Brain pericyte (primary cell): ENCODE data around the gene C4BPA.

Experiments
- DNase-seq: peaks from one replicate; pipeline ENCODE4 v3.0.0-alpha.2; 2012; ENCODE audit warnings: low read depth, low spot score

The C4BPA gene

DNA sequence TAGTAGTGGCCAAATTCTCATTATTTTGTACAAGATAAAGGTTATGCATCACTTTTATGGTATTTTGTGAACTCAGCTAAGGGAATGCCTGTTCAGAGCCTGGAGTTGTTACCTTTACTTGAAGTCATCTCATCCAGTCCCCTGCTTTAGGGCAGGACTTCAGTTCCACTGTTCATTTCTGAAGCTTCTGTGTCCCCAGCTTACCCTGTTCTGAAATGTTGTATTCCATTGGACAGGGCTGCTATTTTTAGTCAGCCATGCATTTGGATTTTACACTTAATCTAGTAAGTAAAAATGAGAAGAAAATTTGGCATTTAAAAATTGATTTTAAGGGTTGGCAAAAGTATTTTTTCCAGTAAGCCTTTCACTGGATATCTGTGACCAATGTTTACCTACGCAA, 27.0 kb upstream of the C4BPA start:
- no peak for DNase-seq

DNA sequence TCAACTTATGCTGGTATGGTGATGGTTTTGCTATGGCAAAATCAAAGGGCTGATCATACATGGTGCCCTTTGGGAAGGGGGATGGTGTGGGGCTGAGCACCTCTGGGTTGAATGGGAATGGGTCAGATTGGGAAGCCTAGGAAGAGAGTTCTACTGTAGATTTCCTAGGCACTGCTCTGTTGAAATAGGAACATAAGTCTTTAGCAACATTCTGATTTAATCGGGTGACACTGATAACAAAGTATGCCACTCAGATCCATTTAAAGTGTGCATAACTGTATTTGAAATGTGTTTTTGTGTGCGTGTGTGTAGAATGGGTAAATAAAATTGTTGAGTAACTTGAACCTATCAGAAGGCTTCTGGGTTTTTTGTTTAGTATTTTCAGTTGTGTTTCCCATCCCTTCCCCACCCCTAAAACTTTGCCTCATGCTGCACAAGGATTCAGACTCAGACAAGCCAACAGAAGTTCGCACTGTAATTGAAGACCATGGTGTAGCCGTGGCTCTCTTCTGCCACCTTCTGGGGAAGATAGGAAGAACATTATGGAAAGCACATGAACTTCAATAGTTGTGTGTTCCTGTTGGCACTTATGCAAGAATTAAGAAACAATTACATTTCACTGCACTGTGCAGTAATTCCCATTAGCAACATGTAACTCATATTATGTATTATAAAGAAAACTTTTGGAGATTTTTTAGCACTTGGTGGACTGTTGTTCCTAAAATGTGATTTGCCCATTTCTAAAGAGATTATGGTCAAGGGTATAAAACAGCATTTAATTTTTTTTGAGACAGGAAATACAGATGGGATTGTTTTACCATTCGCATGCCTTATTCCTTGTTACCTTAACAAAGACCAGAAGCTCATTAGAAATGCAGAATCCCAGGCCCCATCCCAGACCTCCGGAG, 26.3 kb upstream of the C4BPA start:
- DNase-seq: peak; percentile 36

DNA sequence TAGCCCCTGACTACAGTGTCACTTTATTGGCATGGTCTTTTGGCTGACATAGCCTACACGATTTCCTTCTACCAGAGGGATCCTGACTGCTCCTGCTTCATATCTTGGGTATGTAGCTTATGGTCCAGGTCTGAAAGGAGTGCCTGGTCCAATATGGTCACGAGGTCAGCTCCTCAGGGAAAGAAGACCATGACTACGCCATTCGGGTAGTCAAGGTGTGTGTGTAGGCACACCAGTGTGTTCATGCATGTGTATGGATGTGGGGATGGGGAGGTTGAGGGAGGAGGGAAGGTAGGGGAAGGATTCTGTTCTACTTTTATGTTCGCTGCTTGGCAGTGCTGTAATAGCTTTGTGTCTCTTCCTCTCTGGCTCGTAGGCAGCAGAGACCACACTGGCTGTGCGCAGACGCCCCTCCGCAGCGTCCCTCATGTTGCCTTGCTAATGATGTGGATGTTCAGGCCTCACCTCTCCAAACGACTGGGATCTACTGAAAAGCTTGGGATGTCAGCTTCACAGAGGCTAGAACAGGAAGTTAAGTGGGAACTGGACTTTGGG, 25.4 kb upstream of the C4BPA start:
- no peak for DNase-seq

DNA sequence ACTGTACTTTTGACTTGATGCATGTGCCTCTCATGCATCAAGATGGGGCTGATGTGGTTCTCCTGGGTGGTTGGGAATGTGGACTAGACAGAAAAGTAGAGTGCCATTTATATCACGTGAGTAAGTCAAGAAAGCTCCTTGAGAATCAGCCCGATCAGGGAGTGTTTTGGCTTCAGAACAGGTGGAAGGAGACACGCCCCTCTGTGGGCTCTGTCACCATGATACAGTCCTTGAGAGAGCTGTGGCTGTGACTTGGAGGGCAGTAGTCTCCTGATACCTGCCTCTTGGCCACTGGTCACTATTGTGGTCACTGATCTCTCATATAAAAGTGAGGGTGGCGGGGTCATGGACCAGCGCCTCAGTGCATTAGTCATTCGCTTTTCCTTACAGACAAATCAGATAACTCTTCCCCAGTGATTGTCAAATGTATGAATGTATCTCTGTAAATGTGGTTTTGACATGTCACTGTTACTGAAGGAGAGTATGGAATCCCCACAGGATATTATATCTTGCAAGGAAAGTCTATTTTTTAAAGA, 24.3 kb upstream of the C4BPA start:
- no peak for DNase-seq

DNA sequence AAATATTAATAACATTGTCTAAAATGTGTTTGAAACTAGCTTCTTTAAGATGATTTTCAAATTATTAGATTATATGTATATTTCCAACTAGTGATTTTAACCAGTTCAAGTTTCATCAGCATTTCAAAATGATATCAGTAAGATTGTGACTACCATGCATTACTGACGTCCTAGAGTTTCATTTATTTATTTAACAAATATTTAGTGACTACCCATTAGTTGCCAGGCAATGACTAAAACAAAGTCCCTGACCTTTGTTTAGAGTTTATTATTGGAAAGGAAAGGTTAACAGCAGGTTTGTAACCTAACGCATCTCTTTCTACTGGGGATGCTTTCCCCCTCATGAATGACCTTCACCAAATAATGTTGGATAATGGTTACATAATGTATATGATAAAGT, 22.9 kb upstream of the C4BPA start:
- DNase-seq: no peak

DNA sequence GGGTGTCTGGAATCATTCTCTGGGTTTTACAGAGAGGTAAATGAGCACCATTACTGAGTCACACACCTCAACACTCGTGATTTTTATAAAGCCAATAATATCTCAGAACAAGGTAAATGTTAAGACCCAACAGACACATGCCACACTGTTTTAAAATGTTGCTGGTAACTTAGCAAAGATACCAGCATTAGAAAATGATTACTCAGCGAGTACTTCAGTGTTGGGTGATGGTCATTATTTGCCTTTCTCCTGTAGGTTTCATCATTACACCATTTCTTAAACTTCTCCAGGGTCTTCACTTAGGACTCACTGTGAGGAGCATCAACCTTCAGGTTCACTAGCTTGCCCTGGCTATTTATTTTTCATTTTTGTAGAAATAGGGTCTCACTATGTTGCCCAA, 22.2 kb upstream of the C4BPA start:
- DNase-seq: no peak

DNA sequence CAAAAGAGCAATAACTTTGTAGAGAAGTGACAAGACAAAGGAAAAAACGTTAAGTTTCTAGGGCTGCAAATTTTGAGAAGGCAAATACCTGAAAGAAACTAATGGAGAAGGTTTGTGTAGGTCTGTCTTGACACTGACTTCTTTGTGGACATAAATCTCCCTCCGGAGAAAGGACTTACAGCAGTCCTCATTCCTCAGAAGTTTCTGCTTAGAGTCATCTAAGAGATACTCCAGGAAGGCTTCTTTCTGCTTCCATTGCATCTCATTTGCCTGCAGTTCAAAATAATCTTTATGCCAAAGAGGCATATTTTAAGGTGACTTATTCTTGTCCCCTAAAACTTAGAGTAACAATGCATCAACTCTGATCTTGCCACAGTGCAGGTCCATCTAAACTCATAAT, 19.8 kb upstream of the C4BPA start:
- no peak for DNase-seq

DNA sequence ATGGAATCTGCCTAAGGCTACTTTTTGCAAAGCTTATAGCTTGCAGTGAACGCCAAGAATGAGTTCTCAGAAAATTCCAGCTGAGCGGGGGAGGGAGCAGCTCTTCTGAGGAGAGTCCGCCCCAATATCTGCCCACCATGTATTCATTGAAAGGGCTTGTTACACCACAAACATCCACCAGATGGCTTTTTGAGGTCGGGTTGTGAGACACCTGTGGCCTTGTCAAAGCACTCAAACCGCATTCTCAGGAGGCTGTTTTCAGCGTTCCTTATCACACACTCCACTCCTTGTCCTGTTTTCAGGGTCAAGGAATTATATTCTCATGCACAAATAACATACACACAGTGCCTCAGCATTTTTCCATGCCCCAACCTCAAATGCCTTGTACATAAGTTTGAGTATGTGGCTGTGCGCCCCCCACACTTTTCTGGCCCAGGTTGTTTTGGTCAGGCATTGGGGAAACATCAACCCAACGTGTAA, 19.3 kb upstream of the C4BPA start:
- no peak for DNase-seq

DNA sequence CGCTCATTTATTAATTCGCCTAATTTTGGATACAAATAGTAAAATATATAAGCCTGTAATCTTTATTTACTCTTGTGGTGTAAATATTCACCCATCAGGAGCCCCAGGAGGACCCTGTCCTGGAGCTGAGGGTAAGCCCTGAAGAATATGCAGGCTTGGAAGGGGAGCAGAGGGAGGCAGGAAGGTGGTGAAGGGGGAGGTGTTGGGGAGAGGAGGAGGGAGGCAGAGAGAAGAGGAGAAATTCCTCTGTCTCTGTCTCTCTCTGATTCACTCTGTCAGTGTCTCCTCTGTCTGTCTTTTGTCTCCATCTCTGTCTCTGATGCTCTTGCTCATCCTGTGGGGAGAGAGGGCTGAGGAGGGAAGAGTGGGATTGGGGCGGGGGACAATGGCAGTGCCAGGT, 18.1 kb upstream of the C4BPA start:
- no peak for DNase-seq

DNA sequence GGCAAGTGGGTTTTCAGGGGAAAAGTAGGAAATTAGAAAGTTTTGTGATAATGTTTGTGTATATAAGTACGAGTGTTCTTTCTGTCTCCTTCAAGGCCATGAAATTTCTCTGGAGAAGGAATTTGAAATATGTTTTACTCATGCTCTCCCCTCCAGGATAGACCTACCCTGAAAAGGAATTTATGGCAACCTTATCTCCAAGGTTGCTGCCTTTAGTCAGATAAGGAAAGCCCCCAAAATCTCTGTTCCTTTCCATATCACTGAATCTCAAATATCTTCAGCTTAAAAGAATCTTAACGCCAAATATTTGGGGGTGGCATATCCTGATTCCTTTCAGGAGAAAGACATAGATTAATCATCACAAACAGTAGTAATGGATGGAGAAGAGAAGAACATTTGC, 15.9 kb upstream of the C4BPA start:
- DNase-seq: no peak

DNA sequence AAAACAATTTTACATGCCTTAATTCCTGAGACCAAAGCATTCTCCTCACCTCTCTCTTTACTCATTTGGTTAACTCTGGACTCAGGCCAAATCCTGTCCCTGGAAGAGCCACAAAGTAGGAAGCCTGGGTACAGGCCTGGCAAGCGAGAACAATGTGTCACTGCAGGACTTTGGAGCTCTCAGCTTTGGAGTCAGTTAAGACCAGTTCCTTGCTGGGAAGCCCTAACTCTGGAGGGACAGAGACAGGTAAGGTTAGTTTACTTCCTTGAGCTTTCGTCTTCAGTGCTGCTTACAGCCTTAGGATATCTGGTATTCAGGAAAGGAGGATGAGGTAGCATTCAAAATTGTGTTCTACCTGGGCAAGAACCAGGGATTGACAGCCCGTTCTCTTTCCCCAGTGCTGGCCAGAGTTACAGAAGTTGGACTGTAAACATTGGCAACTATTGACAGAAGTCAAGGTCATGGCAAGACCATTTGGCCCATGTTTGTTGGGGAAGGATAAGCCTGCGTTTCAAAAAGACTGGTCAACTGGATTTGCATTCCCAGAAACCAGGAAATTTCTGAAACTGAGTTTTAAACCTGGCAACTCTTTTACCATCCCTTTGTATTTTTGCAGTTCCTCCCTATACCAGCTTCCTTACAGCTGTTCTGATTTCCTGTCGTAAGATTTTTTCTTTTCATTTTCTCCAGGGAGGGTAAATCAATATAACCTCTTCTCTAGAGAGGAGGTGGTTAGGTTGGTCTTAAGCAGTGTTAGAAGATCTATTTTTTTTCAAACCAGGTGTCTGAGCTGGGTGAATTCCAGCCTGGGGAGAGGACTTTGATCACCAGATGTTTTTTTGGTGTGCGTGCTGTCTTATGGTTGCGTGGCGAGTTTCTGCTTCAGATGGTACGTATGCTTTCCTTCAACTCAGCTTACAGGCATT, 15.1 kb upstream of the C4BPA start, which contains the start of gene C4BPB:
Gene C4BPB (plus strand): TSS at position 160 of the 926 bp plus-strand sequence. CDS start 672 bp downstream, at position 832.
- no peak for DNase-seq

DNA sequence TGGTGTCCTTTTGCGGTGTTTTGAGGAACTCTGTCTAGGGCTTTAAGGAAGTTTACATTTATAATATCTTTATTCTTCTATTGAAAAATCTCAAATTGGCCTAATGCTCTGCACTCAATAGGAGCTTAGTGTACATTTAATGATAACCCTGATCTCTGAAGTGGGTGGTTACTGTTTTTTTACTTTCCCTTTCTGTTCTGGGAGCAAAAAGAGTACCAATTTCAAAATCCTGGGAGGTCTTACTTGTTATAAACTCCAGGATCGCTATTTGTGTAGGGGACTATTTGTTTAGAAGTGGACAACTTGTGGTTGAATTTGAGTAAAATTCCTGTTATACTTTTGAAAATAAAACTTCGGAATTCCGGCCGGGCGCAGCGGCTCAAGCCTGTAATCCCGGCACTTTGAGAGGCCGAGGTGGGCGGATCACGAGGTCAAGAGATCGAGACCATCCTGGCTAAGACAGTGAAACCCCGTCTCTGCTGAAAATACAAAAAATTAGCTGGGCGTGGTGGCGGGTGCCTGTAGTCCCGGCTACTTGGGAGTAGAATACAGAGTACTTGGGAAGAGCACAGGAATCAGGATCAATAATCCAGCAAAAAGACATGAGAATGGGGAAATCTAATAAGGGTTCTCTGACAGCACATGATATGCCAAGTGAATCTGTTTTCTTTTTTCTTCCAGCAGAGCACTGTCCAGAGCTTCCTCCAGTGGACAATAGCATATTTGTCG, 14.2 kb upstream of the C4BPA start:
- DNase-seq: no peak

DNA sequence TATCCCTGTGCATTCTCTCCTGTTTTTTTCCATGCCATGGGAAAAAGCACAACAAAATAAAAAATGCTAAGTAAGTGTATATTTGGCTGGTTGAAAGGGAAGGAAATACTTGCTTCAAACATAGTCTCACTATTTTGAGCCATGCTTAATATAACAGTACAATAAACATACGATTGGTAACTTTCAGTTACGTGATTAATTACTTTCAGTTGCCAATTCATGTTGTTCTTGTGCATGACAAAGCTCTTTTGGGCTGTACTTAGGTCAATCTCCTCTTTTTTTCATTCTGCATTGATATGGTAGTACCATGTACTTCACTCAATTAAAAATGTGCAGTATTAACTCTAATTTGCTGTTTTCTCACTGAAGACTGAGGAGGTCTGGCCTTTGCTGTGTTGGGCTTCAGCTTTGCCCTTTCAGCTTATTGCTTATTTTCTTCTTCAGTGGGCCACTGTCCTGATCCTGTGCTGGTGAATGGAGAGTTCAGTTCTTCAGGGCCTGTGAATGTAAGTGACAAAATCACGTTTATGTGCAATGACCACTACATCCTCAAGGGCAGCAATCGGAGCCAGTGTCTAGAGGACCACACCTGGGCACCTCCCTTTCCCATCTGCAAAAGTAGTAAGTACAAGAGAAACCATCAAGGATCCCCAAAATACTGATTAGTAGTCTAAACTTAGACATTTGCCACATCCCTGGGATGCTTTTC, 12.7 kb upstream of the C4BPA start:
- DNase-seq: no peak

DNA sequence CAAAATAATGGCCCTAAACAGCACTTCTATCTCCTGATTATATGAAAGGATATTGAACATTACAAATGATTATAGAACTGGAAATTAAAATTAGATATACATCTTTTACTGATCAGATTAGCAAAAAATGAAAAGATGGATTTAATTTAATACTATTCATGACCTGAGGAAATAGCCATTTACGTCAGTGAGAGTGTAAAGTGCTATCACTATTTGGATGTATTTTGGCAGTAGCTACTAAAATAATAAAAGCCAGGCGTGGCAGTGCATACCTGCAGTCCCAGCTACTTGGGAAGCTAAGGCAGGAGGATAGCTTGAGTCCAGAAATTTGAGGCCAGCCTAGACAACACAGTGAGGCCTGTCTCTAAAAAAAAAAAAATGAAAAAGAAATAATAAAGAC, 10.1 kb upstream of the C4BPA start:
- no peak for DNase-seq

DNA sequence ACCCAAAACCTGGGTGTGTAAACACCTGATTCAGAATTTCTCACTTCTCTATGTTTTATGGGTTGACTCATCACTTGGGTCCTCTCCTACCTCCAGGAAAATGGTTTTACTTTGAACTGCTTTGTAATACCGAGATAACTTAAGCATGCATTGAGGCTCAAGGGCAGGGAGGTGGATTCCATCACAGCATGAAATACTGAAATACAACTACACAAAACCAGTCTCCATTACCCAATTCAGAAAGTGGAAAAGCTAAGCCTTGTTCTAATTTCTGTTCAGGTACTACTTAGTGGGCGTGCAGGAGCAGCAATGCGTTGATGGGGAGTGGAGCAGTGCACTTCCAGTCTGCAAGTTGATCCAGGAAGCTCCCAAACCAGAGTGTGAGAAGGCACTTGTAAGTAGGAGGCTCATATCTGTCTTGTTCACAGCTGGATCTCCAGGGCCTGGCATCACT, 6.1 kb upstream of the C4BPA start:
- DNase-seq: no peak

DNA sequence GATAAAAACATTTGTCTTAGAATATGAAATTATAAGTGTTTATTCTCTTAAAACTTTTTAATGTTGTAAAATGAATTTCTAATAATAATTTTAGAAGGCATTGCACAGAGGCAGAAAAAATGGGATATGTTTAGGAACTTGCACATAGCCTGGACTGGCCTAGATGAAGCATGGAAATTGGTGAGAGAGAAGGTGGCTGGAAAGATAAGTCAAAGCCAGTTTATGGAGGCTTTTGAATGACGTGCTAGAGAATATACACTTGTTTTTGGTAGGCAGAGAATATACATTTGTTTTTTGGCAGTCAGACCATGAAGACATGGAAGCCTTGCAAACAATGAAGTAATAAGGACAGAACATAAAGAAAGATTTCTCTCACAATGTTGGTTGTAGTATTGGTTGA, 2.3 kb upstream of the C4BPA start:
- DNase-seq: no peak

DNA sequence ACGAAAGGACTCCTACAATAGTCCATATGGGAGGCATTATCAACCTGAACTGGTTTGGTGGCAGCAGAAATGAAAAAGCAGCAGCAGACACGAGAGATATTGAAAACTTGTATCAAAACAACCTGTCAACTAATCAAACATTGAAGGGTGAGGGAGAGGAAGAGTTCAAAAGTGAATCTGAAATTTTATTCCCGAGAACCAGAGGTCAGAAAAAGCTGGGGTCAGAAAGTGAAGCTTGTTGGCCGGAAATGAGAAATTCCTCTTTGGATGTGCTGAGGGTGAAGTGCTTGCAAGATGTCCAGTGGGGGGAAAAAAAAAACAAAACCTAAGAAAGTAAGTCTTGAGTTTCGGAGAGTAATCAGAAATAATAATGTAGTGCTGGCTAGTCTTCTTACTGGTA, 1.9 kb upstream of the C4BPA start:
- DNase-seq: no peak

DNA sequence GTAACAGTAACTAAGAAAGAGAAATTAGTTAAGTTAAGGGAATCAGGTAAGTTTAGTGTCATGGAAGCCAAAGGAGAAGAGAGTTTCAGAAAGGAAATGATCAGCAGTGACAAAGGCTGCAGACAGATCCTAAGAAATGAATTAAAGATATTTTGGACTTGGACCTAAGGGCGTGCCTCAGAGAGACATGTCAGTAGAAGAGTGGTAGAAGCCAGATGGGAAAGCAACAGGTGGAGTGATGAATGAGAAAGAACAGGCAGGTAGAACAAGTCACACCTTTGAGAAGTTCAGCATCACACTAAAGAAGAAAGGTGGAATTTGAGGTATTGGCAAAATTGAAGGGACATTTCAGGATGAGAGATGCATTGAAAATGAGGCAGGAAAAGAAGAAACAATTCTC, 1.4 kb upstream of the C4BPA start:
- no peak for DNase-seq

DNA sequence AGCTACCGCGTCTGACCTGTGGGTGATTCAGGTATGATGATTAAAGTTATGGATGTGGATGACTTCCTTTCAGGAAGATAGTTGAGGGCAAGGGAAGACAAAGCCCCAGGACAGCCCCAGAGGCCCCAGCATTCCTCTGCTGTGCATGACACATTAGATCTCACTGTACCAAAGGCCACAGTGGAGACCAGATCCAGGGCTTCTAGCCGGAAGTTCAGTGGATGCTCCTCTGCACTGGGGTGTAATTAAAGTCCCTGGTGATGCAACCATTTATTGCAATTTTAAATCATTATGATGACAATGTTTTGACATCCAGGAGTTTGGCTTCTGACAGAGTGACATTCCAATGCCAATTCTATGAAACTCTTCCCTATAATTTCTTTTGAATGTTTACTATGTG, 5.0 kb downstream of the C4BPA start:
- DNase-seq: no peak

DNA sequence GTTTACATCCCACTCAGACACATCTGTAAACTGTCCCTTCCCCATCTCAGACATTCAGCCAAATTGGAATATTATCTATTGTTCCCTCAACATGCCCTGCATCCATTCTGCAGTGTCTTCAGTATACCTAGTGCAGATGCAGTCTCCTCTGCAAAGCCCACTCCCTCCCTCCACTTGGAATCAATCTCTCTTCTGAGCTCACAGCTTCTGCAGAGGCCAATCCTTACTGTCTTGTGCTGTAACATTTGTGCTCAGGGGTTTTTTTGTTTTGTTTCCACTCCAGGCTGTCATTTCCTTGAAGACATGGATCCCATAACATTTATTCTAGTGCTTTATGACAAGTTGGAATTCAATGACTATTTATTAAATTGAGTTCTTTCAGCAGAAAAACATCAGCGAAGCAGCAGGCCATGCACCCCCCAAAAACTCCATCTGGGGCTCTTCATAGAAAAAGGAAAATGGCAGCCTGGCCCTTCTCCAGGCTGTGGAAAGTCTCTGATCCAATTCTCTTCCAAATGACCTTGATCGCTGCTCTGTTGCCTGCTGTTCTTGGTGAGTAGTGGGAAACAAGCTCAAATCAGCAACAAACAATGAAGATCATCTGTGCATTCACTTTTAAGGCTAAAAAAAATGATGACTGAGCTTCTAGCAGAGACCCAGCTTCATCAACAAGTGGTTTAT, 8.7 kb downstream of the C4BPA start:
- DNase-seq: no peak
